ENCODE results near the gene PAPPA2.

PAPPA2 gene

GRCh38 chr1:176696689-176697088, 233.7 kb downstream of the PAPPA2 start:
- no peak overlapping the region for H3K9ac ChIP-seq (ENCODE audit: low read length)
- no peaks in the 10 kb centered on the region for H3K79me2 ChIP-seq (ENCODE audit: insufficient read depth, low read length)
- H3K9me3 ChIP-seq (ENCODE audit: insufficient read depth, low read length) = no peaks in the 10 kb centered on the region
- H3F3A ChIP-seq (ENCODE audit: insufficient read depth) = no peaks in the 10 kb centered on the region
- no peaks in the 10 kb centered on the region for H4K20me1 ChIP-seq (ENCODE audit: low read depth, low read length)
- no peaks in the 10 kb centered on the region for H3K9me2 ChIP-seq (replicated peaks; ENCODE audit: insufficient read depth, low read length)
- no peaks in the 10 kb centered on the region for H3K27me3 ChIP-seq (ENCODE audit: low read length)
- H3K27ac ChIP-seq (ENCODE audit: low read depth, low read length) = no peak overlapping the region
- no peak overlapping the region for H2AFZ ChIP-seq (ENCODE audit: low read depth, low read length, severe bottlenecking)
- no peak overlapping the region for H3K4me2 ChIP-seq (ENCODE audit: low read depth, low read length, poor library complexity, severe bottlenecking)
- TF ChIP-seq CTCF (IDR thresholded peaks at IDR 0.05; ENCODE audit: insufficient read depth, low read length, poor library complexity, severe bottlenecking) (no peak), EZH2phosphoT487 (conservative IDR thresholded peaks at IDR 0.05; ENCODE audit: low read length) (no peak)
- H3K36me3 ChIP-seq (ENCODE audit: low read length) = no peaks in the 10 kb centered on the region
- no peak overlapping the region for H3K4me3 ChIP-seq (ENCODE audit: insufficient read depth, low read length, poor library complexity, severe bottlenecking)

GRCh38 chr1:176699821-176700220, 236.8 kb downstream of the PAPPA2 start:
- Histone ChIP-seq H3K27ac (ENCODE audit: low read depth, low read length) (no peak overlapping the region), H3K9me3 (ENCODE audit: insufficient read depth, low read length) (no peaks in the 10 kb centered on the region), H3K36me3 (ENCODE audit: low read length) (no peaks in the 10 kb centered on the region), H3K9me2 (replicated peaks; ENCODE audit: insufficient read depth, low read length) (no peaks in the 10 kb centered on the region), H4K20me1 (ENCODE audit: low read depth, low read length) (no peaks in the 10 kb centered on the region), H3K27me3 (ENCODE audit: low read length) (no peaks in the 10 kb centered on the region), H3F3A (ENCODE audit: insufficient read depth) (no peaks in the 10 kb centered on the region), H2AFZ (ENCODE audit: low read depth, low read length, severe bottlenecking) (no peak overlapping the region), H3K4me2 (ENCODE audit: low read depth, low read length, poor library complexity, severe bottlenecking) (no peak overlapping the region), H3K4me3 (ENCODE audit: insufficient read depth, low read length, poor library complexity, severe bottlenecking) (no peak overlapping the region), H3K79me2 (ENCODE audit: insufficient read depth, low read length) (no peaks in the 10 kb centered on the region), H3K9ac (ENCODE audit: low read length) (no peak overlapping the region)
- TF ChIP-seq EZH2phosphoT487 (conservative IDR thresholded peaks at IDR 0.05; ENCODE audit: low read length) (no peak), CTCF (IDR thresholded peaks at IDR 0.05; ENCODE audit: insufficient read depth, low read length, poor library complexity, severe bottlenecking) (no peak)

GRCh38 chr1:176701151-176701866, 238.3 kb downstream of the PAPPA2 start:
- H3K36me3 ChIP-seq (ENCODE audit: low read length) = no peaks in the 10 kb centered on the region
- no peak overlapping the region for H2AFZ ChIP-seq (ENCODE audit: low read depth, low read length, severe bottlenecking)
- H3K9ac ChIP-seq (ENCODE audit: low read length) = no peak overlapping the region
- H3K27me3 ChIP-seq (ENCODE audit: low read length) = no peaks in the 10 kb centered on the region
- no peaks in the 10 kb centered on the region for H3K9me3 ChIP-seq (ENCODE audit: insufficient read depth, low read length)
- no peaks in the 10 kb centered on the region for H3K9me2 ChIP-seq (replicated peaks; ENCODE audit: insufficient read depth, low read length)
- H4K20me1 ChIP-seq (ENCODE audit: low read depth, low read length) = 0 out of 2 replicates have a peak, but pooled peaks cover 3% of the 10 kb centered on the region
- H3K79me2 ChIP-seq (ENCODE audit: insufficient read depth, low read length) = no peaks in the 10 kb centered on the region
- H3K27ac ChIP-seq (ENCODE audit: low read depth, low read length) = no peak overlapping the region
- TF ChIP-seq EZH2phosphoT487 (conservative IDR thresholded peaks at IDR 0.05; ENCODE audit: low read length) (no peak), CTCF (IDR thresholded peaks at IDR 0.05; ENCODE audit: insufficient read depth, low read length, poor library complexity, severe bottlenecking) (no peak)
- H3K4me2 ChIP-seq (ENCODE audit: low read depth, low read length, poor library complexity, severe bottlenecking) = no peak overlapping the region
- H3K4me3 ChIP-seq (ENCODE audit: insufficient read depth, low read length, poor library complexity, severe bottlenecking) = no peak overlapping the region
- H3F3A ChIP-seq (ENCODE audit: insufficient read depth) = no peaks in the 10 kb centered on the region
